Stimulated activated CD4-positive, alpha-beta T cell treated with anti-CD3 and anti-CD28 coated beads, Interleukin-15, amount 100 ng/mL, for 24 hours (primary cell): ENCODE data around the gene SMARCA2.

Experiments used
- DNase-seq: peaks from one replicate; pipeline ENCODE4 v3.0.0-alpha.2; 2020

SMARCA2 gene

GRCh38 chr9:2220036-2220435 lies 204.9 kb downstream of the SMARCA2 start:
- no peak for DNase-seq

- no peak for DNase-seq
Observed at GRCh38 chr9:2227144-2227867, 212.2 kb downstream of the SMARCA2 start.

GRCh38 chr9:2228132-2228531 lies 213.0 kb downstream of the SMARCA2 start:
- peak; percentile 35 for DNase-seq

GRCh38 chr9:2228641-2229040 lies 213.5 kb downstream of the SMARCA2 start:
- no peak for DNase-seq

GRCh38 chr9:2229109-2229721 lies 214.1 kb downstream of the SMARCA2 start:
- no peak for DNase-seq

- no peak for DNase-seq
Observed at GRCh38 chr9:2230362-2230761, 215.2 kb downstream of the SMARCA2 start.

GRCh38 chr9:2231101-2231500 lies 216.0 kb downstream of the SMARCA2 start:
- DNase-seq = no peak

GRCh38 chr9:2231829-2232228 lies 216.7 kb downstream of the SMARCA2 start:
- no peak for DNase-seq

GRCh38 chr9:2233274-2233673 lies 218.1 kb downstream of the SMARCA2 start:
- no peak for DNase-seq

GRCh38 chr9:2234371-2234893 lies 219.3 kb downstream of the SMARCA2 start:
- DNase-seq = no peak

GRCh38 chr9:2235623-2236022 lies 220.5 kb downstream of the SMARCA2 start:
- DNase-seq = no peak

GRCh38 chr9:2236850-2237249 lies 221.7 kb downstream of the SMARCA2 start:
- DNase-seq = no peak

- peak; percentile 4 for DNase-seq
Observed at GRCh38 chr9:2241461-2241835, 226.3 kb downstream of the SMARCA2 start.

GRCh38 chr9:2241836-2242741 lies 226.9 kb downstream of the SMARCA2 start:
- DNase-seq = peak; percentile 78

- no peak for DNase-seq
Observed at GRCh38 chr9:2242831-2243330, 227.7 kb downstream of the SMARCA2 start.
